GM19467 (cell line): ENCODE data around the gene PTGR3.

ENCODE experiments used
- ATAC-seq: cut with Tn5 transposase; IDR thresholded peaks from one replicate; pipeline ENCODE4 v1.9.1; 2021; ENCODE audit warnings: mild to moderate bottlenecking, moderate library complexity; ENCODE audit not compliant: unreplicated experiment

Gene PTGR3

GRCh38 chr18:75235896-75236295, 27.0 kb upstream of the PTGR3 start:
- ATAC-seq: no peak

- no peak for ATAC-seq
Observed at GRCh38 chr18:75234901-75235300, 26.0 kb upstream of the PTGR3 start.

- no peak for ATAC-seq
Observed at GRCh38 chr18:75231053-75231406, 22.1 kb upstream of the PTGR3 start.

GRCh38 chr18:75230163-75231052, 21.5 kb upstream of the PTGR3 start:
- no peak for ATAC-seq

- ATAC-seq: no peak
Observed at GRCh38 chr18:75229437-75229836, 20.5 kb upstream of the PTGR3 start.

GRCh38 chr18:75228967-75229366, 20.0 kb upstream of the PTGR3 start:
- no peak for ATAC-seq

GRCh38 chr18:75227535-75228296, 18.8 kb upstream of the PTGR3 start:
- ATAC-seq: no peak

GRCh38 chr18:75226956-75227316, 18.0 kb upstream of the PTGR3 start:
- ATAC-seq: no peak

- no peak for ATAC-seq
Observed at GRCh38 chr18:75226286-75226955, 17.5 kb upstream of the PTGR3 start.

GRCh38 chr18:75223687-75224347, 14.9 kb upstream of the PTGR3 start:
- ATAC-seq: no peak

GRCh38 chr18:75222407-75222806, 13.5 kb upstream of the PTGR3 start:
- no peak for ATAC-seq

GRCh38 chr18:75221897-75222296, 13.0 kb upstream of the PTGR3 start:
- no peak for ATAC-seq

GRCh38 chr18:75221397-75221796, 12.5 kb upstream of the PTGR3 start:
- ATAC-seq: no peak

GRCh38 chr18:75220551-75221355, 11.8 kb upstream of the PTGR3 start:
- no peak for ATAC-seq

- ATAC-seq: no peak
Observed at GRCh38 chr18:75219745-75220375, 10.9 kb upstream of the PTGR3 start.

GRCh38 chr18:75218065-75218923, 9.4 kb upstream of the PTGR3 start:
- no peak for ATAC-seq

GRCh38 chr18:75216911-75217689, 8.2 kb upstream of the PTGR3 start:
- no peak for ATAC-seq

GRCh38 chr18:75216212-75216910, 7.4 kb upstream of the PTGR3 start:
- ATAC-seq: no peak
